GM18951 (cell line): Measurements from ENCODE around the gene MMP13.

Experiments
- POLR2A ChIP-seq: IDR thresholded peaks from 4 replicates; pipeline ENCODE4 v1.6.1; 2011; ENCODE audit warnings: mild to moderate bottlenecking; ENCODE audit not compliant: insufficient read length, insufficient read depth; ENCODE audit errors: extremely low read depth
- in situ Hi-C: fragments of 300-500 bp; cut with MboI; formaldehyde crosslinking; loops from one replicate; pipeline ENCODE4 v1.12.0; 2022; ENCODE audit warnings: low sequenced_read_pairs, mixed read lengths, inconsistent platforms; ENCODE audit not compliant: unreplicated experiment

The MMP13 gene

GRCh38 chr11:102964867-102965266 is 9.3 kb upstream of the MMP13 start:
- TF ChIP-seq POLR2A = no peak
- in situ Hi-C loops = no loop called here

GRCh38 chr11:102957953-102958352 is 2.4 kb upstream of the MMP13 start:
- no peak for TF ChIP-seq POLR2A
- in situ Hi-C loops = no loop called here

- in situ Hi-C loops = no loop called here
- TF ChIP-seq POLR2A = no peak
These were observed 4.9 kb downstream of the MMP13 start for GRCh38 chr11:102950622-102951081.

- in situ Hi-C loops = no loop called here
- TF ChIP-seq POLR2A = no peak
These were observed 9.3 kb downstream of the MMP13 start for GRCh38 chr11:102946237-102946636.

- in situ Hi-C loops = no loop called here
- no peak for TF ChIP-seq POLR2A
These were observed 14.6 kb downstream of the MMP13 start for GRCh38 chr11:102940714-102941588.

GRCh38 chr11:102936864-102937509 is 18.5 kb downstream of the MMP13 start:
- no peak for TF ChIP-seq POLR2A
- in situ Hi-C loops = no loop called here

GRCh38 chr11:102935514-102935913 is 20.0 kb downstream of the MMP13 start:
- in situ Hi-C loops = no loop called here
- no peak for TF ChIP-seq POLR2A

GRCh38 chr11:102934735-102935134 is 20.8 kb downstream of the MMP13 start:
- TF ChIP-seq POLR2A = no peak
- in situ Hi-C loops = no loop called here

GRCh38 chr11:102933627-102934026 is 21.9 kb downstream of the MMP13 start:
- no peak for TF ChIP-seq POLR2A
- in situ Hi-C loops = no loop called here

- in situ Hi-C loops = no loop called here
- TF ChIP-seq POLR2A = no peak
These were observed 22.9 kb downstream of the MMP13 start for GRCh38 chr11:102932678-102933077.

GRCh38 chr11:102930451-102930850 is 25.1 kb downstream of the MMP13 start:
- in situ Hi-C loops = no loop called here
- no peak for TF ChIP-seq POLR2A

- in situ Hi-C loops = no loop called here
These were observed 25.6 kb downstream of the MMP13 start for GRCh38 chr11:102929972-102930371.

GRCh38 chr11:102929166-102929565 is 26.4 kb downstream of the MMP13 start:
- in situ Hi-C loops = no loop called here
- no peak for TF ChIP-seq POLR2A

More at GRCh38 chr11:102929972-102930371, 25.6 kb downstream of the MMP13 start:
- no peak for TF ChIP-seq POLR2A

- TF ChIP-seq POLR2A = no peak
- in situ Hi-C loops = no loop called here
These were observed 27.3 kb downstream of the MMP13 start for GRCh38 chr11:102928247-102928646.
